Uterus (tissue), 2 donors: ENCODE results near the gene RAPH1.

Experiments
- CTCF ChIP-seq, 4 experiments: fragments of 200-600 bp in 2 of 4; fragments of 450-650 bp in 2 of 4; sonication (generic) in 2 of 4; IDR thresholded peaks; one replicate each; pipeline ENCODE4 v1.5.1; 2016 to 2019; ENCODE audit warnings: antibody characterized with exemption in 4 of 4, mild to moderate bottlenecking in 2 of 4, moderate library complexity in 1 of 4
- POLR2A ChIP-seq, 2 donors: fragments of 450-650 bp; IDR thresholded peaks; one replicate each; pipeline ENCODE4 v1.6.1; 2016; ENCODE audit warnings: antibody characterized with exemption in 2 of 2, mild to moderate bottlenecking in 1 of 2, moderate library complexity in 1 of 2

GRCh38 chr2:203500297-203500696 is 34.8 kb downstream of the RAPH1 start:
- no peak for TF ChIP-seq POLR2A (IDR thresholded peaks at IDR 0.05)
- no peak for TF ChIP-seq CTCF (IDR thresholded peaks at IDR 0.05)
